ENCODE results near the gene KDM4B. TPM values are rescaled to one million over a fixed set of nuclear protein-coding genes. Genes with fewer than 3 reads are reported as not detected.

Gene KDM4B
- total RNA-seq, 1 experiment from 2014 or later: 35.9 TPM

- TF ChIP-seq, protein P1, sequence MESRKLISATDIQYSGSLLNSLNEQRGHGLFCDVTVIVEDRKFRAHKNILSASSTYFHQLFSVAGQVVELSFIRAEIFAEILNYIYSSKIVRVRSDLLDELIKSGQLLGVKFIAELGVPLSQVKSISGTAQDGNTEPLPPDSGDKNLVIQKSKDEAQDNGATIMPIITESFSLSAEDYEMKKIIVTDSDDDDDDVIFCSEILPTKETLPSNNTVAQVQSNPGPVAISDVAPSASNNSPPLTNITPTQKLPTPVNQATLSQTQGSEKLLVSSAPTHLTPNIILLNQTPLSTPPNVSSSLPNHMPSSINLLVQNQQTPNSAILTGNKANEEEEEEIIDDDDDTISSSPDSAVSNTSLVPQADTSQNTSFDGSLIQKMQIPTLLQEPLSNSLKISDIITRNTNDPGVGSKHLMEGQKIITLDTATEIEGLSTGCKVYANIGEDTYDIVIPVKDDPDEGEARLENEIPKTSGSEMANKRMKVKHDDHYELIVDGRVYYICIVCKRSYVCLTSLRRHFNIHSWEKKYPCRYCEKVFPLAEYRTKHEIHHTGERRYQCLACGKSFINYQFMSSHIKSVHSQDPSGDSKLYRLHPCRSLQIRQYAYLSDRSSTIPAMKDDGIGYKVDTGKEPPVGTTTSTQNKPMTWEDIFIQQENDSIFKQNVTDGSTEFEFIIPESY (IDR thresholded peaks at IDR 0.05; ENCODE audit: extremely low read depth, insufficient replicate concordance, low read length): no peak
- TF ChIP-seq EZH2 (IDR thresholded peaks at IDR 0.05) (no peak), EZH2phosphoT487 (IDR thresholded peaks at IDR 0.05; ENCODE audit: borderline replicate concordance) (no peak)
- TF ChIP-seq, protein P2, sequence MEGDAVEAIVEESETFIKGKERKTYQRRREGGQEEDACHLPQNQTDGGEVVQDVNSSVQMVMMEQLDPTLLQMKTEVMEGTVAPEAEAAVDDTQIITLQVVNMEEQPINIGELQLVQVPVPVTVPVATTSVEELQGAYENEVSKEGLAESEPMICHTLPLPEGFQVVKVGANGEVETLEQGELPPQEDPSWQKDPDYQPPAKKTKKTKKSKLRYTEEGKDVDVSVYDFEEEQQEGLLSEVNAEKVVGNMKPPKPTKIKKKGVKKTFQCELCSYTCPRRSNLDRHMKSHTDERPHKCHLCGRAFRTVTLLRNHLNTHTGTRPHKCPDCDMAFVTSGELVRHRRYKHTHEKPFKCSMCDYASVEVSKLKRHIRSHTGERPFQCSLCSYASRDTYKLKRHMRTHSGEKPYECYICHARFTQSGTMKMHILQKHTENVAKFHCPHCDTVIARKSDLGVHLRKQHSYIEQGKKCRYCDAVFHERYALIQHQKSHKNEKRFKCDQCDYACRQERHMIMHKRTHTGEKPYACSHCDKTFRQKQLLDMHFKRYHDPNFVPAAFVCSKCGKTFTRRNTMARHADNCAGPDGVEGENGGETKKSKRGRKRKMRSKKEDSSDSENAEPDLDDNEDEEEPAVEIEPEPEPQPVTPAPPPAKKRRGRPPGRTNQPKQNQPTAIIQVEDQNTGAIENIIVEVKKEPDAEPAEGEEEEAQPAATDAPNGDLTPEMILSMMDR (IDR thresholded peaks at IDR 0.05 in 2 of 3, conservative IDR thresholded peaks at IDR 0.05 in 1 of 3; ENCODE audit: borderline replicate concordance in 1 of 3, insufficient read depth in 1 of 3, low read depth in 2 of 3, low read length in 2 of 3): no peak
These were observed 72.4 kb downstream of the KDM4B start (continued) for GRCh38 chr19:5041168-5041912.

DNA sequence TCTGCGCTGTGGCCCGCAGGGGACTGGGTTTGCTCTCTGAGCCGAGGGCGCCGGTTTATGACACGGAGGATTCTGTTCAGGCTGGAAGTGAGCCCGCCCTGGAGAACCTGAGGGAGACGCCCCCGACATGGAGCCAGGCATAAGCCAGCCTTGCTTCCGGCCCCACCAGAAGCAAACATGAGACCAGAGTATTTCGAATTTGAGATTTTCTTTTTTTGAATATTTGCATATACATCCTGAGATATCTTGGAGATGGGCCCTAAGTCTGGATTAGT lies 72.9 kb downstream of the KDM4B start:
- Histone ChIP-seq H3K4me3 (replicated peaks in 1 of 2; ENCODE audit: low read depth in 1 of 2, low read length in 2 of 2) (no peak overlapping the region), H3K9ac (ENCODE audit: low read length) (no peak overlapping the region), H2AFZ (ENCODE audit: low read depth, low read length, poor library complexity, severe bottlenecking) (no peak overlapping the region), H3K4me2 (ENCODE audit: low read length) (no peak overlapping the region), H3K4me1 (ENCODE audit: control insufficient read depth in 1 of 2, insufficient read depth in 2 of 2, low read length in 2 of 2) (peaks cover 6 to 27% of the 10 kb centered on the region in 2 experiments), H3K27ac (ENCODE audit: low read depth, low read length) (no peak overlapping the region), H4K20me1 (ENCODE audit: insufficient read depth) (no peaks in the 10 kb centered on the region), H3K9me2 (ENCODE audit: insufficient read depth) (no peaks in the 10 kb centered on the region), H3K79me2 (ENCODE audit: insufficient read depth, low read length) (no peaks in the 10 kb centered on the region), H3K27me3 (ENCODE audit: insufficient read depth, low read length) (no peaks in the 10 kb centered on the region), H3K36me3 (ENCODE audit: control insufficient read depth in 1 of 2, insufficient read depth in 2 of 2, low read length in 2 of 2) (peaks cover 3 to 6% of the 10 kb centered on the region in 2 experiments; a peak in 3 of 4 replicates), H3K9me3 (ENCODE audit: control insufficient read depth in 1 of 2, insufficient read depth in 1 of 2, low read depth in 1 of 2, low read length in 2 of 2) (no peaks in the 10 kb centered on the region)
- ChIA-PET POLR2A (no interaction called here), RAD21 (ENCODE audit: low non-redundant PET in 1 of 2, low total read pairs in 2 of 2, uncharacterized antibody in 2 of 2, unreplicated experiment in 2 of 2) (no interaction called here), CTCF (no interaction called here)
- ATAC-seq (no peak), DNase-seq (ENCODE audit: low read depth, low spot score) (no peak)
- no TSS peak for BruUV-seq (replicated peaks)
- intact Hi-C loops (cut with micrococcal nuclease): no loop called here
- TF ChIP-seq, protein P2 (IDR thresholded peaks at IDR 0.05 in 2 of 3, conservative IDR thresholded peaks at IDR 0.05 in 1 of 3; ENCODE audit: borderline replicate concordance in 1 of 3, insufficient read depth in 1 of 3, low read depth in 2 of 3, low read length in 2 of 3): no peak
- no peak for TF ChIP-seq EGR1 (IDR thresholded peaks at IDR 0.05; ENCODE audit: low read depth)
- TF ChIP-seq ZNF274 (IDR thresholded peaks at IDR 0.05; ENCODE audit: low read depth, low read length): no peak
- TF ChIP-seq POLR2A (IDR thresholded peaks at IDR 0.05; ENCODE audit: borderline replicate concordance, extremely low read depth, insufficient read depth, insufficient read length): no peak
- no peak for TF ChIP-seq SP1 (IDR thresholded peaks at IDR 0.05; ENCODE audit: low read depth)
- TF ChIP-seq YY1 (IDR thresholded peaks at IDR 0.05; ENCODE audit: extremely low read depth, insufficient replicate concordance, low read depth, low read length): no peak
- TF ChIP-seq ELF1 (IDR thresholded peaks at IDR 0.05; ENCODE audit: borderline replicate concordance, low read depth): no peak
- TF ChIP-seq SIN3A (IDR thresholded peaks at IDR 0.05; ENCODE audit: low read depth): no peak
- TF ChIP-seq CEBPB (IDR thresholded peaks at IDR 0.05; ENCODE audit: low read depth): no peak
- no peak for TF ChIP-seq REST (IDR thresholded peaks at IDR 0.05; ENCODE audit: low read depth)
- TF ChIP-seq ZFX (IDR thresholded peaks at IDR 0.05): no peak
- no peak for TF ChIP-seq RAD21 (IDR thresholded peaks at IDR 0.05; ENCODE audit: low read depth)

Data from HCT116 (cell line).